Measurements from ENCODE around the gene MOB3B. TPM values are rescaled to one million over a fixed set of nuclear protein-coding genes. Genes with fewer than 3 reads are reported as not detected.

Gene MOB3B
- total RNA-seq, result 0.48 and 0.65 TPM in 2 replicates

DNA sequence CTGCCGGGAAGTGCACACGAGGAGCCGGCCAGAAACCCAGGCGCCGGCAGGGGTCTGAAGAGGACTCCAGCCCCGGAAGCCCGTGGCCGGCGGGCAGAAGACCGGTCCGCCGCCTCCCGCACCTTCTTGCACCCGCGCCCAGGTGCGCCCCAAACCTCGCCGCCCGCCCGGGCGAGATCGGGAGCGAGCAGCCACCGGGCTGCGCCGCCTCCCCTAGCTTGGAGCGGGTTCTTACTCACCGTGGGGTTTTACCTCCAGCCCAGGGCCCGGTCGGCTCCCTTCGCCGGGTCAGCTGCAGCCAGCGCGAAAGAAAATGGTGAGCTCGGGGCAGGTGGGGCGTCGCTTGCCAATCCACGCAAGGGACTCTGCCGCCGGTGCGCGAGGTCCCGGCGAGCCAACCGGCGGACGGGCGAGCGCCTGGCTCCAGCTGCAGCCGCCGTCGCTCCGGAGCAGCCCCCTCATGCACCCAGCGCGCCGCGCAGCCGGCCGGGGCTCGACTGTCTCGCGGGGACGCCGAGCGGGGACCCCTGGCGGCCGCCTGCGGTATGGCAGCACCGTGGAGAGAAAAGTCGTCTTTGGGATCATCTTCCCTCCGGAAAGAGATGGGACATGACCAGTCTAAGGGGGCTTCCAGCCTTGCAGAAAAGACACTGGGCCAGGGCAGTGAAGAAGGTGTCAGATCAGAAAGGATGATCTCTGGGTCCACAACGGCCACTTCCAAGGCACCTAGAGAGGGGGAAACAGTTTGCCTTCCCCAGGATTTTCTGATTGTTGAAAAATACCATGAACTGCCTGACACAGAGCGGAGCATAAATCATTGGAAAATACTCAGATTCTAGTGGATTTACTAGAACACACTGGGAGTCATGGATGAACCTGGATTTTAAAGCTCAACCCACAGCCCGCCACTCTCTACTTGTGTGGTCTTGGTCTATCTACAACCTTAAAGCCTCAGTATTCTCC is at the start of gene MOB3B:
MOB3B (minus strand) TSS at position 499 of the 963 bp plus-strand sequence. CDS start 74,264 bp downstream, outside the sequence.

DNA sequence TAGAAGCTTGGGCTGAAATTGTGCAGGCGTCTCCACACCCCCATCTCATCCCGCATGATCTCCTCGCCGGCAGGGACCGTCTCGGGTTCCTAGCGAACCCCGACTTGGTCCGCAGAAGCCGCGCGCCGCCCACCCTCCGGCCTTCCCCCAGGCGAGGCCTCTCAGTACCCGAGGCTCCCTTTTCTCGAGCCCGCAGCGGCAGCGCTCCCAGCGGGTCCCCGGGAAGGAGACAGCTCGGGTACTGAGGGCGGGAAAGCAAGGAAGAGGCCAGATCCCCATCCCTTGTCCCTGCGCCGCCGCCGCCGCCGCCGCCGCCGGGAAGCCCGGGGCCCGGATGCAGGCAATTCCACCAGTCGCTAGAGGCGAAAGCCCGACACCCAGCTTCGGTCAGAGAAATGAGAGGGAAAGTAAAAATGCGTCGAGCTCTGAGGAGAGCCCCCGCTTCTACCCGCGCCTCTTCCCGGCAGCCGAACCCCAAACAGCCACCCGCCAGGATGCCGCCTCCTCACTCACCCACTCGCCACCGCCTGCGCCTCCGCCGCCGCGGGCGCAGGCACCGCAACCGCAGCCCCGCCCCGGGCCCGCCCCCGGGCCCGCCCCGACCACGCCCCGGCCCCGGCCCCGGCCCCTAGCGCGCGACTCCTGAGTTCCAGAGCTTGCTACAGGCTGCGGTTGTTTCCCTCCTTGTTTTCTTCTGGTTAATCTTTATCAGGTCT is 43.5 kb upstream of the MOB3B start, which contains the start of gene C9orf72:
C9orf72 (minus strand) TSS at position 564 of the 716 bp plus-strand sequence. CDS start 6,361 bp downstream, outside the sequence.

DNA sequence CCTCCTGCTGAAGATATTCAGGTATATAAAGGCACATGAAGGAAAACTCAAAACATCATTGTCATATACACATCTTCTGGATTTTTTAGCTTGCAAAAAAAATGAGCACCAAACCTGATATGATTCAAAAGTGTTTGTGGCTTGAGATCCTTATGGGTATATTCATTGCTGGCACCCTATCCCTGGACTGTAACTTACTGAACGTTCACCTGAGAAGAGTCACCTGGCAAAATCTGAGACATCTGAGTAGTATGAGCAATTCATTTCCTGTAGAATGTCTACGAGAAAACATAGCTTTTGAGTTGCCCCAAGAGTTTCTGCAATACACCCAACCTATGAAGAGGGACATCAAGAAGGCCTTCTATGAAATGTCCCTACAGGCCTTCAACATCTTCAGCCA is 5.4 kb downstream of the MOB3B start, which contains the start of gene IFNK:
IFNK (plus strand) TSS at position 55 of the 400 bp plus-strand sequence; CDS start at position 102, 47 bp downstream.

DNA sequence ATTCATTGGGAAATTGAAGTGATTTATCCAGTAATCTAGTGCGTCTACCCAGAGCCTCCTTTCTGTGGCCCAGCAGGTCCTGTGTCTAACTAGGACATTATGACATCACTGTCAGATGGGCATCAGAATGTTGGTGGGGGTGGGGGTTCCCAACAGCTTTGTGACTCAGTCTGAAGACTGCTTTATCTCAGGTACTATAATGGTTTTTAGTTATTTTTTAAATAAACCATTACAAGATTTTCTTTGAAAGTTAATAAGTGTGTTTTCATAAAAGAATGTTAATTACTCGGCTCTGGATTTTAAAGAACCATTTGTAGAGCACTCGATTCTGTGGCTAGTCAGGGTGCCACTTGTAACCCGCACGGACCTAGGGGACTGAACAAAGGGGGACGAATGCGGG is 232.6 kb downstream of the MOB3B start, which contains the start of gene EQTN:
EQTN (minus strand) TSS at position 101 of the 400 bp plus-strand sequence; CDS start at position 6, 95 bp downstream.

Other genes with a start within 250 kb of the MOB3B start
- not detected in 2 replicates for gene EQTN, start 232.7 kb downstream of the MOB3B start, total RNA-seq
- not detected in 2 replicates for gene IFNK, start 5.5 kb downstream of the MOB3B start, total RNA-seq
- 8.2 and 9.8 TPM in 2 replicates for gene C9orf72, start 43.7 kb upstream of the MOB3B start, total RNA-seq

Measured in vein endothelial cell (primary cell).